ENCODE measurements around the gene KRT84.

KRT84 gene

GRCh38 chr12:52338241-52338960 is 47.1 kb downstream of the KRT84 start:
- DNase-seq: no peak

GRCh38 chr12:52337054-52337453 is 48.4 kb downstream of the KRT84 start:
- no peak for DNase-seq

GRCh38 chr12:52336641-52337040 is 48.8 kb downstream of the KRT84 start:
- DNase-seq: no peak

- no peak for DNase-seq
Observed at GRCh38 chr12:52335598-52336262, 49.7 kb downstream of the KRT84 start.

GRCh38 chr12:52334185-52334584 is 51.3 kb downstream of the KRT84 start:
- DNase-seq: no peak

GRCh38 chr12:52333321-52333720 is 52.1 kb downstream of the KRT84 start:
- DNase-seq: no peak

- no peak for DNase-seq
Observed at GRCh38 chr12:52332381-52332780, 53.1 kb downstream of the KRT84 start.

- no peak for DNase-seq
Observed at GRCh38 chr12:52331833-52332232, 53.6 kb downstream of the KRT84 start.

GRCh38 chr12:52331039-52331438 is 54.4 kb downstream of the KRT84 start:
- DNase-seq: no peak

- DNase-seq: no peak
Observed at GRCh38 chr12:52327830-52328500, 57.5 kb downstream of the KRT84 start.
